PFSK-1 (cell line): ENCODE data around the gene ADAMTS14.

Experiments used
- FOXP2 ChIP-seq: optimal IDR thresholded peaks from 2 replicates; pipeline ENCODE3; 2011; ENCODE audit warnings: borderline replicate concordance, control low read depth, inconsistent platforms; ENCODE audit not compliant: insufficient read depth; ENCODE audit errors: extremely low read length, extremely low read depth
- POLR2AphosphoS5 ChIP-seq: IDR thresholded peaks from 2 replicates; pipeline ENCODE4 v1.6.1; 2012; ENCODE audit warnings: low read depth, mild to moderate bottlenecking, control low read depth, low read length, moderate library complexity
- SIN3A ChIP-seq: IDR thresholded peaks from 2 replicates; pipeline ENCODE4 v1.6.1; 2012; ENCODE audit warnings: mild to moderate bottlenecking, low read length, moderate library complexity, borderline replicate concordance; ENCODE audit not compliant: insufficient read depth
- TAF1 ChIP-seq: IDR thresholded peaks from 2 replicates; pipeline ENCODE4 v1.6.1; 2012; ENCODE audit warnings: low read length, control low read depth, borderline replicate concordance; ENCODE audit not compliant: insufficient read depth
- TF ChIP-seq, protein P1 (sequence below), 2 experiments: IDR thresholded peaks; 2 replicates each; pipeline versions ENCODE4 v1.6.1 to v1.8.0; 2011 to 2012; ENCODE audit warnings: low read depth in 2 of 2, low read length in 2 of 2, control low read depth in 1 of 2, inconsistent platforms in 1 of 2, mild to moderate bottlenecking in 1 of 2, moderate library complexity in 1 of 2; ENCODE audit not compliant: insufficient read depth in 1 of 2

Gene ADAMTS14

DNA sequence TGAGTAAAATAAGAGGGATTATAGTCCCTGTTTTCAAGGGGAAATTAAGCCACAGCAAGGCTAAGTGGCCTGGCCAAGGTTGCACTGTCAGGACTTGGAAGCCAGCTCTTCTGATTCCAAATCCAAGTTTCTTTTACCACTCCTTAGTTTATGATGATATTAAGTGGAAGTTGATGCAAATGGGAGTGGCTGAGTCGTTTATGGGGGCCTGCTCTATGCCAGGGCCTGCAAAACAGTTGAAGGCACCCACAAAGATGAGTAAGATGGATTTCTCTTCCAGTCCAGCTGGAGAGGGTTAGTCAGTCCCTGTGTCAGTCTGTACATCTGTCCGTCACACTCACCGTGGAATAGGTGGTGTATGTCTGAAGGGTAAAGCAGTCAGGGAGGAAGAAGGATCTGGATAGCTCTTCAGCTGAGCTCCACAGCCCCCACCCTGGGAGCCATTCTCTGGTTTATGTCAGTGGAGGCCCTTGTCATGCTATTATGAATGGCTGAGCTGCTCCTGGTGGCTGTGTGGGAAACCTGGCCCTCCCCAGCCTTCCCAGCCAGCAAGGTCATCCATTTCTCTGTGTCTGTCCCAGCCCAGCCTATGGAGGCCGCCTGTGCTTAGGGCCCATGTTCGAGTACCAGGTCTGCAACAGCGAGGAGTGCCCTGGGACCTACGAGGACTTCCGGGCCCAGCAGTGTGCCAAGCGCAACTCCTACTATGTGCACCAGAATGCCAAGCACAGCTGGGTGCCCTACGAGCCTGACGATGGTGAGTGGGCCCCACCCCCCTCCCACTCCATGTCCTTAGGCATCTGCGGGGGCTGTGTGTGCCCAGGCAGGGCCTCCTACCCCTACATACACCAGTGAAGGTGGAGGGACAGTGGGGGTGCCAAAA lies 68.3 kb downstream of the ADAMTS14 start:
- TF ChIP-seq FOXP2 (no peak), POLR2AphosphoS5 (no peak), TAF1 (no peak), SIN3A (no peak)
- TF ChIP-seq, protein P1, sequence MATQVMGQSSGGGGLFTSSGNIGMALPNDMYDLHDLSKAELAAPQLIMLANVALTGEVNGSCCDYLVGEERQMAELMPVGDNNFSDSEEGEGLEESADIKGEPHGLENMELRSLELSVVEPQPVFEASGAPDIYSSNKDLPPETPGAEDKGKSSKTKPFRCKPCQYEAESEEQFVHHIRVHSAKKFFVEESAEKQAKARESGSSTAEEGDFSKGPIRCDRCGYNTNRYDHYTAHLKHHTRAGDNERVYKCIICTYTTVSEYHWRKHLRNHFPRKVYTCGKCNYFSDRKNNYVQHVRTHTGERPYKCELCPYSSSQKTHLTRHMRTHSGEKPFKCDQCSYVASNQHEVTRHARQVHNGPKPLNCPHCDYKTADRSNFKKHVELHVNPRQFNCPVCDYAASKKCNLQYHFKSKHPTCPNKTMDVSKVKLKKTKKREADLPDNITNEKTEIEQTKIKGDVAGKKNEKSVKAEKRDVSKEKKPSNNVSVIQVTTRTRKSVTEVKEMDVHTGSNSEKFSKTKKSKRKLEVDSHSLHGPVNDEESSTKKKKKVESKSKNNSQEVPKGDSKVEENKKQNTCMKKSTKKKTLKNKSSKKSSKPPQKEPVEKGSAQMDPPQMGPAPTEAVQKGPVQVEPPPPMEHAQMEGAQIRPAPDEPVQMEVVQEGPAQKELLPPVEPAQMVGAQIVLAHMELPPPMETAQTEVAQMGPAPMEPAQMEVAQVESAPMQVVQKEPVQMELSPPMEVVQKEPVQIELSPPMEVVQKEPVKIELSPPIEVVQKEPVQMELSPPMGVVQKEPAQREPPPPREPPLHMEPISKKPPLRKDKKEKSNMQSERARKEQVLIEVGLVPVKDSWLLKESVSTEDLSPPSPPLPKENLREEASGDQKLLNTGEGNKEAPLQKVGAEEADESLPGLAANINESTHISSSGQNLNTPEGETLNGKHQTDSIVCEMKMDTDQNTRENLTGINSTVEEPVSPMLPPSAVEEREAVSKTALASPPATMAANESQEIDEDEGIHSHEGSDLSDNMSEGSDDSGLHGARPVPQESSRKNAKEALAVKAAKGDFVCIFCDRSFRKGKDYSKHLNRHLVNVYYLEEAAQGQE (IDR thresholded peaks at IDR 0.05; ENCODE audit: insufficient read depth in 1 of 2, low read depth in 2 of 2, low read length in 2 of 2): no peak

GRCh38 chr10:70742537-70743429 lies 70.5 kb downstream of the ADAMTS14 start:
- TF ChIP-seq SIN3A (no peak), POLR2AphosphoS5 (no peak), TAF1 (no peak), FOXP2 (no peak)
- TF ChIP-seq, protein P1 (IDR thresholded peaks at IDR 0.05; ENCODE audit: insufficient read depth in 1 of 2, low read depth in 2 of 2, low read length in 2 of 2): no peak

- TF ChIP-seq, protein P1 (IDR thresholded peaks at IDR 0.05; ENCODE audit: insufficient read depth in 1 of 2, low read depth in 2 of 2, low read length in 2 of 2): no peak
- TF ChIP-seq SIN3A (no peak), FOXP2 (no peak), TAF1 (no peak), POLR2AphosphoS5 (no peak)
These were observed 71.1 kb downstream of the ADAMTS14 start for GRCh38 chr10:70743430-70743788.

DNA sequence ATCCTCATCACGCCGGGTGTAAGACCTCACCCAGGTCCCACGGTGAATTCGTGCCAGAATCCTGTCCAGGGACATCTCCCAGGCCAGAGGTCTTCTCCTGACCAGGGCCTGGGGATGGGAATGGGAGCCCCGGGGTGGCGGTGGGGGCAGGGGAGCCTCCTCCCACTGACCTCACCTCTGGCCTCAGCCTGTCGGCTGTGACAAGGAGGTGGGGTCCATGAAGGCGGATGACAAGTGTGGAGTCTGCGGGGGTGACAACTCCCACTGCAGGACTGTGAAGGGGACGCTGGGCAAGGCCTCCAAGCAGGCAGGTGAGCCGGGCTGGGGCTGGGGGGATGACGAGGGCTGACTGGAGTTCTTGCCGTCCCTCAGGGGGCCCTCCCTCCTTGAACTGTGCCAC lies 71.6 kb downstream of the ADAMTS14 start:
- no peak for TF ChIP-seq SIN3A
- TF ChIP-seq, protein P1 (IDR thresholded peaks at IDR 0.05; ENCODE audit: insufficient read depth in 1 of 2, low read depth in 2 of 2, low read length in 2 of 2): no peak
- no peak for TF ChIP-seq POLR2AphosphoS5
- no peak for TF ChIP-seq TAF1
- TF ChIP-seq FOXP2: no peak
